Nucleus accumbens (tissue), 56 donors: ENCODE measurements around the gene BEST3.

Source experiments
- DNase-seq, 56 donors: peaks; one replicate each; lab custom pipeline; 2025; lab: John Stamatoyannopoulos, UW

Gene BEST3

DNA sequence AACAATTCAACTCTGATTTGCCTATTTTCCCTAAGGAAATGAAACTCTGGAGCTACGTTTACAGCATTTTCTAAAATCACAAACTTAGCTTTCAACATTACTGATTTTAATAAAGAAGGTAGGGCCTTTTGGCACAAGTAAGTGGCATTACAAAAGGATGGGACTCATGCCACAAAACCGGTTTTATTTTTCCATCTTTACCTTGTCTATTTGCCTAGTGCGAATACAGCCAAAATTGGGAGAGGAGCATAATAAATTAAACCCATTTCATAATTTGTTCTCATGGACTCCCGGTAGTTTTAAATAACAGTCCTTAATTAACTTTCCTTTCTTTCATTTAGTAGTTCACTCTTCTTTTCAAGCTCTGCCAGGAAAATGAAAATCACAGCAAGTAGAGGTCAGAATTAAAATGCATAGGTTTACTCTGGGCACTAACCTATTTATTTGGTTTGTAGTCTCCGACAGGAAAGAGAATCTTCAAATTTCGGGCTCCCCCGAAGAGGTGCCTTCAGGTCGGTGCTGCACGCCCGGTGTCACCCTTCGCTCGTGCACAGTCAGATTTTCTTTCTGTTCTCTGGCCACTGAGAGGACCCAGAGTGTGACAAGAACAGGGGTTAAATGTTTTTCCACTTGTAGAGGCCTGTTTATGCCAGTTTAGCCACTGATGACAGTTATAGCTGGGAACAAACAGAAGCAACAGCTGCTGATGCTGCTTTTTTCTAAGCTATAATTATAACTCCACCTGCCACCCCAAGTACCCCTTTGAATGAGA lies at the start of gene BEST3:
BEST3 (minus strand) TSS at position 535 of the 772 bp plus-strand sequence. CDS start 1,505 bp downstream, outside the sequence.
- no peak for DNase-seq

- no peak for DNase-seq
Measured at GRCh38 chr12:69744109-69744508, 45.0 kb upstream of the BEST3 start.

DNA sequence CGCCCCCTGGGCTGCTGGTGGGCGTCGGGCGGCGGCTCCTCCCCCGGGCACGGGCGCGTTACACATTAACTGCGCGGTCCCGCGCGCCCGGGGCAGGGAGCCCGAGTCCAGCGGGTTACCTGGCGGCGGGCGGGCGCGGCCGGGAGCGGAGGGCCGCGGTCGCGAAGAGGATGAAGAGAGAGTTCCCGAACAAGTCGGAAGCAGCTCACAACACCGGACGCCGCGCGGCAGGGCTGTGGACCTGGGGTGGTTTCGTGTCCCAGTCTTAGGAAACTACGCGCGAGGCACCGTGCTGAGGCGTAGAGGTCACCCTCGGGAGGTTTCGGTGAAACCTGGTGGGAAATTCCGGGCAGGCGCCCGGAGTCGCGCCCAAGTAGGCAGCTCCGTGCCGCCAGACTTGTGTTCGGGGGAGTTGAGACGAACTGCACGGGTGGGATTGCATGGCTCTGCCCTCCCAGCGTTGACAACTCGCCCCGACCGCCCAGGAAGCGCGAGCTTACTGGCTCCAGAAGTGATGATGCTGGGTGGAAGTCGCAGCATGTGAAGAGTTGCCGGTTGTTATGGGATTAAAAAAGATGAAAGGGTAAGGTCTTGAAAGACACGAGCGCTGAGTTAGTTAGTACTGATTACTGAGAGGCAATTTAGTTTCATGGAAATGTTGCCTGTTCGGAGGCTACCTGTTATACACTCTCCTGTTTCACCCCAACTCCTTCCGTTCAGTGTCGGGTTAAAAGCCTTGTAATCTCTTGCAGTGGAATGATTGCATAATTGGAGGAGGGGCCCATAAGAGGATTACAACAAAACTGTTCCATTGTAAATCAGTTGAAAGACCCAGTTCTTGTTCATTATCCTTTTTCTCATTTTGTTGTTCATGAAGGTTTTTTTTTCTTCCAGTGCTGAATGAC lies 40.4 kb upstream of the BEST3 start:
- peak in 51 of 56 donors; percentile 2 to 72 (median 37) for DNase-seq

GRCh38 chr12:69738351-69739286 lies 39.5 kb upstream of the BEST3 start, which contains the start of gene RAB3IP:
Gene RAB3IP (plus strand): TSS chr12:69738860. CDS start chr12:69755409, 16,549 bp downstream.
- DNase-seq, result peak in 54 of 56 donors; percentile 53 to 93 (median 82)

GRCh38 chr12:69733638-69734037 lies 34.5 kb upstream of the BEST3 start:
- DNase-seq, result no peak

DNA sequence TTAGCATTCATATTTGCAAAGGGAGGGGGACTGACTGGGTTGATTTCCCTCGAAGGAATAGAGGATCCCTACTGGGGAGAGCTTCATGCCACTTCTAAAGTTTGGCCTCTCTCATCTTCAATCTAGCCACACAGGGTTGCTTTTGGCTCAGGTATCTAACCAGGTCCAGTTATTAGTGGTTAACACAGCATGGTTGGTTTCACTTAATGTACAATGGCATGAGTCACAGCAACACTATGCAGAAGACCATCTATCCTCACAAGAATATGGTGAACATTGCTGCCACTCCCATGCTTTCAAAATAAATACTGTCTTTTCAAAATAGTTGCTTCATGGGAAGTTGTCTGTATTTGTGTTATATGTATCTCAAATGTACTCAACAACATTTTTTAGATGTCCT lies 33.0 kb upstream of the BEST3 start:
- DNase-seq, result no peak

- no peak for DNase-seq
Measured at GRCh38 chr12:69726922-69727321, 27.8 kb upstream of the BEST3 start.

GRCh38 chr12:69720750-69721149 lies 21.6 kb upstream of the BEST3 start:
- no peak for DNase-seq

DNA sequence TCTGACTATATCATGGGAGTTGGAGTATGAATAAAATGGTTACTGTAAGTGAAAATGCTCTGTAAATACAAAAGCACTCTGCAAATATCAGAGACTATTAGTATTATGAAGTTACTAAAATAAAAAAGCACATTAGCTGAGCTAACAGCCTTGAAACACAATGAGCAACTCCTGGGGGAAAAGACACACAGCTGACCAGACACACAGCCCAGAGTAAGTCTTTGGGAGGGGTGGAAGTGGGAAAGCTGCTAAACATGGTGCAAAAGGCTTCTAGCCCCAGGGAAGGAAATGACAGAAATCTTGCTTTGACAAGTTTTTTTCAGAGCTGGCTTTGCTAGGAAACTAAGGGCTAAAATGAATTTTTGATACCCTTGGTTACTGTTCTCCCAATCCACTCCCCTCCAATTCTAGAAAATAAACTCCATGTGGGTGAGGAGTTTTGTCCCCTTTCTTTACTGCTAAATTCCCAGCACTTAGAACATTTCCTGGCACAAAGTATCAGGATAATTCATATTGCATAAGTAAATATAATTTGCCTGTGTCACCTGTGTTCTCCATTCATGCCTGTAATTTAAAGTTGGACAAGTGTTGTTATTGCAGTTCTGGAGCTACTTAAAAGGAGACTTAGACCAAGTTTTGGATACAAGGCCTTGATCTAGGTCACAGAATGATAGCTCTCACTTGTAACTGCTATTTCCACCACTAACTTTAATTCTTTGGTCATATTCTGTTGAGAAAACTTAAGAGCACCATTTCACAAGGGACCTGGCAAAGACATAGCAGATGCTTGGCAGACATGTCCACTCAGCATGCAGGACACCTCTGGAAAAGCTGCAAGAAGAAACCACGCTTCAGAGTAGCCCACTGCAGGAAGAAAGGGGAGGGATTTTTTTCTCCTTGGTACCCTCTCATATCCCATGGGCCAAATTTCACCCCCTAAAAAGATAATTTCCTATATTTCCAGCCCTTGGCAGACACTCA lies 20.5 kb upstream of the BEST3 start:
- DNase-seq, result no peak

DNA sequence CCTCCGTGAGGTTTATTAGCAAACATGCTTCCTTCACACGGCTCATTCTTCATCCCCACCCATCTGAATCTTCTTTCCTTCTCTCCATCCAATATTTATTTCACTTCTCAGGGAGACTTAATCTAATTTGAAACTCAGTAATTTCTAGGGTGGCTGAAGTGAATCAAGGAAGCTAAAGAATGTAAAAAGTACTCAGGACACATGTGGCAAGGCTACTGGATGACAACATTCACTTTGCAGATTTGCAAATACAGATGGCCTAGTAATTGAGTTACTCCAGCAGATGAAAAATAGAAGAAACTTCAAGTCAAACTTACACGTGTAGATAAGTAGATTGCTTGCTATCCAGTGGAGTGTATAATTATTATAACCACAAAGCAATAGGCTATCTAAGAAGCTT lies 15.4 kb upstream of the BEST3 start:
- DNase-seq, result no peak

- no peak for DNase-seq
Measured at GRCh38 chr12:69712826-69713225, 13.7 kb upstream of the BEST3 start.

GRCh38 chr12:69708649-69709048 lies 9.5 kb upstream of the BEST3 start:
- no peak for DNase-seq

GRCh38 chr12:69704357-69704756 lies 5.3 kb upstream of the BEST3 start:
- DNase-seq, result no peak

- DNase-seq, result no peak
Measured at GRCh38 chr12:69703146-69703642, 4.1 kb upstream of the BEST3 start.

DNA sequence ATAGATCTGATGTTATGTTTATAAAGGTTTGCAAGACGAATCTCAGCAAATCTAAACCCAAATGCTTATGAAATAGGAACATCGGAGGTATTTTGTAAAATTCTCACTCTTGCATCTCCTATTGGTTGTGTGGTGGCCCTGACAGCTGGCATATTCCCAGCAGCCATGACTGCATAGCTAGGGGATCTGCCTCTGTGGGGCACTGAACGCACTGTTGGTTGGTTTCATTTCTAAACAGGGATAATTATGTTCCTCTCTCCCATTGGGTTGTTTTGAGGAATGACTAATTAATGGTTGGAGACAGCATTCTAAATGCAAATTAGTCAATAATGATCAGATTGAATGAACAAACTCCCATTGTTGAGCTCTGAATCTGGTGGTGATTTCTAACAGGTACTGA lies 2.7 kb upstream of the BEST3 start:
- peak in 22 of 56 donors; percentile 2 to 62 (median 17) for DNase-seq

- no peak for DNase-seq
Measured at GRCh38 chr12:69698054-69698453, 1.0 kb downstream of the BEST3 start.

DNA sequence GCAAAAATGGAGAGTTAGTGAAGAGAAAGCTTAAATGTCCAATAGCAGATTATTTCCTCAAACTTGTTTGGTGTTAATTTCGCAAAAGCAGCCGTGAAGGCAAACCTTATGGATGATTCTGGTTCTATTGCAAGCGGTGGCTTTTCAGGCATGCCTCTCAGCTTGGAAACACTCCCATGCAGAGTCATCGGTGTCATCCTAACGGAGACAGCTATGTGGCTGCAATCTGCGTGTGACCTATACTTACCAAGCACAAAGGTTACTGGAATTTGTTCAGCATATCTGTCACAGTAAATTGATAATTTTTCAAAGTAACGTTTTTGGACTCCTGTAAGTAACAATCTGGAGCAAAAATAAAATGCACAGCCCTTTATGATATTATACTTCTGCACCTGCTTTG lies 5.0 kb downstream of the BEST3 start:
- no peak for DNase-seq

GRCh38 chr12:69689638-69690037 lies 9.5 kb downstream of the BEST3 start:
- DNase-seq, result no peak
